Measurements from ENCODE around the gene THRB.

THRB gene

DNA sequence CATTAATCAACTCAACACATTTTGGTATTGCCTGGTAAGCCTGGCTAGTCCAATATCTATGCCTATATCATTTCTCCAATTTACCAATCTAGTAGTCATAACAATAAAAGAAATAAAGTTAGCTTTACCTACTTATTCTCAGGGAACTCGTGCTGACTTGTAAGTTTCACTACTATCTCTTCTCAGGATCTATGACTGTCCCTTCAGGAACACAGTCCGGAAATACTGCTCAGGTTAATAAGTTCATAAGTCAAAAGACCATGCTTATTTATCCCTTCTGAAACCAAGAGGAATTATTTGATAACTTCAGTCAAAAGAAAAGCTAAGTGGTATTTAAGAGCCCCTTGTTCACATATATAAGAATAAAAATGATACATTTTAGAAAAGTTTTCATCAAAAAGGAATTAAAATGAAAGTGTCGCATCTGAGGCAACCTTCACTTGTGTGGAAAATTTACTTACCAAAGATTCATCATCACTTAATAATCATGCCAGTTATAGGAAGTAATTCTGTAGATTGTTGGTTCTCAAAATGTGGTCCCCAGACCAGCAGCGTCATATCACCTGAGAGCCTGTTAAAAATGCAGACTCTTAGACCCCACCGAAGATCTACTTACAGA, 15.5 kb upstream of the THRB start:
- no peak for DNase-seq

GRCh38 chr3:24508423-24508839, 13.8 kb upstream of the THRB start:
- DNase-seq: peak; percentile 79

DNA sequence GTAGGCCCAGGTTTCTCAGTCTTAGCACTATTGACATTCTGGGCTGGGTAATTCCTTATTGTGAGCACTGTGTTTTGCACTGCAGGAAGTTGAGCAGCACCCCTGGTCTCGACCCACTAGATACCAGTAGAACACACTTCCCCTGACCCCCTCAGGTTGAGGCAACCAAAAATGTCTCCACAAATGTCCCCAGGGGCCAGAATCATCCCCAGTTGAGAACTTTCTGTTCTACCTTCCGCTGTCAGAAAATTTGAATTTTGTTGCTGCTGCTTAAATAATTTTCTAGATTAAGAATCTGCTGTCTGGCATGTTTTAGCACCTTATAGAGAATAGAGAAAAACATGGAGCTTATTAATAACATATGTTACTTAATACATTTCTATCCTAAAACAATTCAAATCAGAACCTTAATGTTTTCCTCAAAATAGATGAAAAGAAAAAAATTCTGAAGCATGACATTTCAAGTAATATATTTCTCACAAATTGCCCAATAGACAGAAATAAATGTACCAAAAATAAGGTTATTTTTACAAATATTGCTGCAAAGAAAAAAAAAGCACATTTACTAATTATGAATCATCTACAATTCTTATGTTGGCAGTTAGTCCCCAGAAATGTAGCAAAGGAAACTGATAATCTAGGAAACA, 13.2 kb upstream of the THRB start:
- no peak for DNase-seq

DNA sequence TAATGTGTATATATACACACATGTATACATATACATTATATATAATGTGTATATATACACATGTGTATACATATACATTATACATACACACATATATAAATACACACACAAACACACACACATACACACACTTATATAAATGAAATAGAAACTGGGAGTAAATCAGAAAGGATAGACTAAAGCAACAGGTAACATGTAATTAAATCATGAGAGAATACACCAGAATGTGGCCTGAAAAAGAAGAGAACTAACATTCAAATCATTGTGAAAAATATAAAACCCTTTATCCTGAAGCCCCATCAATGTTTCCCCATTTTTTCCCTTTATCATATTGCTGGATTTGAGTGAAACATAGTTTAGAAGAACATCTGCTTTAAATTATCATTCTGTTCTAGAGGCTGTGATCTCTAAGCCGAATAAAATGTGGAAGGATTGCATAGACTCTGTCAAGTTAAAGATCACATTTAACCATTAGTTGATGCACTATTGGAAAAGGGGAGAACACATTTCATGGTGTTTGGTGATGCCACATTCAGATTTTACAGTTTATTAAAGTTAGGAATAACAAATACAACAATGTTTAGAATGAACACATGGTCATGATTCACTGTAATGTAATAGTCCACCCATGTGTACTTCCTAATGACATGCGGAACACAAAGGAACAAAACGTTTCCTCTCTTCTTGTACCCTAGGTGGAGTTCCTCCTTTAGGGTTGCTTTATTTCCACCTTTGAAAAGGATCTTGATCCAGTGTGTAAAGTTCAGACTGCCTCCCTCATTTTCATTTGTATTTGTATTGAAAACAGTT, 12.5 kb upstream of the THRB start:
- peak; percentile 71 for DNase-seq

GRCh38 chr3:24505691-24506550, 11.3 kb upstream of the THRB start:
- peak; percentile 77 for DNase-seq

DNA sequence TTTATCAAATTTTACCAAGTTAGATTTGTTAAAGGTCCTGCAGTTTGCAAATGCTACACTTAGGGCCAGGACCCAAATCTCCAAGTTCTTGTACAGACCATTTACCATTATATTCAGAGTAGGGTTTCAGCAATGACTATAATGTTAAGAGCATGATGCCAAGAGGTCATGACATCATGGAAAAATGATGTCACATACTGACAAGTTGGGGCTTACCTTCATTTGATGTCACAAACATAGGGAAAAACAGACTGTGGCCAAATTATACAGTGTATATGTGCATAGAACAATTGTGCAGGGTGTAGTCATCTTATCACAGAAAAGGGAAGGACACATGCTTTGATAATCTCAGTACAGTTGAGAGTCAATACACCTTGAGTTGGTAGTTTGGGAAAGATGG, 10.1 kb upstream of the THRB start:
- no peak for DNase-seq

DNA sequence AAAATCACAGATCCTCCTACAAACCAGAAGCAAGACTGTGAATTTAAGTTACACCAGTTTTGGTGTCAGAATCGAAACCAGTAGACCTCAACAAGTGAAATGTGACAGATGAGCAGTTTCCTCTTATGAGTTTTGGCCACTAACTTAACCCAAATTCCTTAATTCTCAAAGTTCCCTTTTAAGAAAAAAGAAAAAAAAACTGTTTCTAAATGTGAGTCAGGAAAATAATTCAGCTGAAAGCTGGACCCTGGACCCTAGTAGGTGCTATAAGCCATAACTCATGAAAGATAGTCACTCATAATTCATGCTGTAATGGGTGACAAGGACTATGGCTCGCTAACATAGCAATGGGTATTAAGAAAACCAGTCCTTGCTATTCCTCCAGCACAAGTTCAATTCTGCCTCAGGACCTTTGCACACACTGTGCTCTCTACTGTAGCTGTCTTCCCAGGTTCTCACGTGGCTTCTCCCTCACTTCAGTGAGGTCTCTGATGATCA, 9.0 kb upstream of the THRB start:
- no peak for DNase-seq

DNA sequence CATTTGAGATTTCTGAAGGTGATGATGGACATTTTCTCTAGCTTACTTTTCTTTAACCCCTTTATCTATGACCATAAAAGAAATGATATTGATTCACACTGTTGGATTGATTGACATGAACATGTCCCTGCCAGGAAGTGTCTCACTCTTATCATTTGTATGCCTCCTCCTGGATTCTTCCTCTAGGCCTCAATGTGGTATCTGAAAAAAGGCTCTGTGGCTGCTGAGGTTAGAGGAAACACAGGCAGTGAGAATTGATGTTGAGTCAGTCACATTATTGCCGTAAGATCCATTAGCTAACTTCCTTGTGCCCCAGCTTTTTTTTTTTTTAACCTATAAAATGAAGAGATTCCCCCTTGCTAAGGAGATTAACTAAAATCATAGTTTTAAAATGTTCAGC, 8.0 kb upstream of the THRB start:
- peak; percentile 80 for DNase-seq

DNA sequence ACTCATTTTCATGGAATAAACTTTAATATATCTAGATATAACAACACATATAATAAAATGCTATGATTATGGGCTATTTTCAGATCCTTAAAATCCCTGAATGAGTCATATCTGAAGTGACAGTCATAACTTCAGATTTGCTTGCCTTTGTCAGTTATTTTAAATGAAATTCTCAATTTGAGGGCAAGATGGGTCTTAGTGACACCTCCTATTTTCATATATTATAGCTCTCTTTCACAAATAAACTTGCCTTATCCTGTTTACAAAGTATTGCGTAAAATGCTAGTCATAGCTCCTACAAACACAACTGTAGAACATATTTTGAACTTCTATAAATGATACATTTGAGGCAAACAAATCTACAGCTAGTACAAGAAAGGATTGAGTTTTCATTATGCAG, 6.2 kb upstream of the THRB start:
- no peak for DNase-seq

- no peak for DNase-seq
Measured at GRCh38 chr3:24499991-24500390, 5.3 kb upstream of the THRB start.

- DNase-seq: no peak
Measured at GRCh38 chr3:24498796-24499195, 4.1 kb upstream of the THRB start.

DNA sequence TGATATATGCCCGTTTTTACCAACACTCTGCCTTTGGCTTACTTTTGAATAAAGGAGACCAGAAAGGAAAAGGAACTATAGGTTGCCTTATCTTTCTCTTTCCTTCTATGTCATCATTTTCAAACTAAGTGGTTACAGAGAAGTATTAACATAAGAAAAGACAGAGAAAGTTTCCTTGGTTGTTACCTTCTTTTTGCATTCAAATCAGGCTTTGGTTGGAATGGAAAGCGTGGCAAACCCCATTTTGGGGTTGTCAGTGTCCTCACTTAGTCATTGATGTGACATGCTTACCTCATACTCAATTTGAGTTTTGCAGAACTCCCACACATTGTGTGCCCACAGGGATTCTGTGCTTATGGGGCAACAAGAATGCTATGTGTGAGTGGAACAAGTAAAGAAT, 3.7 kb upstream of the THRB start:
- DNase-seq: no peak

- DNase-seq: no peak
Measured at GRCh38 chr3:24497942-24498341, 3.3 kb upstream of the THRB start.

DNA sequence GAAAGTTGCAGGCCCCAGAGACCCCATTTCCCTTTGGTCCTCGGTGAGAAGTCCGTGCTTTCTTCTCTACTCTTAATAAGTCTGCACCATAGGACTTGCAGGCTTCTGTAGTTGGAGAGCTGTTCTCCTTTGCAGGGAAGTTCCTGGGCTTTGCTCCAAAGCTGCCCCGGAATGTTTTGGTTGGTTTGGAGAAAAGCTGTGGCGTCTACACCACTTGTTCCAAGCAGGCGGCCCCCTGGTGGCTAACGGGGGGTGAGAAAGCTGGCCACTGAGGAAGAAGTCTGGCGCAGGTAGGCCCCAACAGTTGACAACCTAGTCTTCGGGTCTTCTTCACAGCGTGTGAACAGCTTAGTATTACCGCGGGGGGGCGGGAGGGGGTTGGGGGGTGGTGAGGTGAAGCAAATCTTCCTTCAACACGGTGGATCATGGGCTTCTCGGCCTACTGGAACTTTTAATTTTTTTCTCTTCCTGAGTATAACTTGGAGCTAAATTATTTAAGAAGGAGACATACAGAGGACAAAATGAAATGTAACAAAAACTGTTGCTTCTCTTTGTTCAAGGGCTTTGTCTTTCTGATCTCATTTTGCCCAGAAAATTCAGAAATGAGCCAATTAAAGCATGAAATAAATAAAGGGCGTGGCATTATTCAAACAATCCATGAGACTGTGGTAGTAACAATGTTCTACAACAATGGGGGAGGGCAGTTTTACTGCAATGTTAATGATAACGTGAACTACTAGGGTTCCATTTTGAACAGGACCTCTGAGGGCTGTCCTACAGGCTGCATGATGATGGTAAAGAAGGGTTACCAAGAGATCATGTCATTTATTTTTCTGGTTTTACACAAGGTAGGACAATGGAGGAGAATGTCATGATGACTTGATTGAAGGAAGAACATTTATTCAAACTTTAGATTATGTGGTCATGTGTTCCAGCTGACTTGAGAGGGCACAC, 2.2 kb upstream of the THRB start:
- peak; percentile 89 for DNase-seq

- DNase-seq: no peak
Measured at GRCh38 chr3:24495326-24495994, 810 bp upstream of the THRB start.

- DNase-seq: no peak
Measured at GRCh38 chr3:24493746-24494617, 668 bp downstream of the THRB start.

DNA sequence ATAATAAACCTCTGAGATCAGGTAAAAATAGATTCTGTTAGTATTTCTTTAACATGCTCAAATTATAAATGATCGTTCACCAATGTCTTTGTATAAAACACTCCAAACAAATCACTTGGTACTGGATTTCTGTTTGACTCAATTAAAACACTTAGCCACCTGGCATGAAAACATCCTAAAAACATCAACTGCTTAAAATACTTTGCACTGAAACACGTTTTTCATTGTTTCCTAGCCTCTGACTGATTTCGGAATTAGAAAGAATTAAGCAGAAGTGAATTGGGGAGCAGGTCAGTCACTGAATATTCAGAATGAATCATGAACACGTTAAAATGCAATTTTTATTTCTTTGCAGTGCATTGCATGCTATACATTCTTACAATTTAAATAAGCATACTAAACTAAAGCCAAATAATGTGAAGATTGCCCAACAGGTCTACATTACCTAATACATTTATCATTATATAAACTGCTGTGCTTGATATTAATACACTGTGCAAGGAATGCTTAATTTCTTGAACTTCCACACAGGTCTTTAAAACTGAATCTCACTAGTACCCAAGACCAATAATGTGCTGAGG, 1.6 kb downstream of the THRB start:
- no peak for DNase-seq

DNA sequence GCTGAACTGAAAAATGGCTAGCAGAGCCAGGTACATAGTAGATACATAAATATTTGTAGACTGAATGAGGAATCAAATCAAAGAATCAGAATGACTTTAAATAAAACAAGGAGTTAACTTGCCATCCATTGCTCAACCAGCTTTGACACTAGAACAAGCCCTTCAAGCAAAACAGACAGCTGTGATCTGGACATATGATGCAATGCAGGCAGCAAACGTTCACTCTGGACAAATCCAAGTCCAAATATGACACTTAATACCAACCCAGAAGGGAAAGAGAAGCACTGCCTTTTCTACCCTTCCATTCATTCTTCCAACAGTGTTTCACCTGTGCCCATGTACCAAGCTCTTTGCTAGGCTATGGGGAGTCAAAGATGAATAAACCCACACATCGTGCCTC, 4.5 kb downstream of the THRB start:
- DNase-seq: no peak

DNA sequence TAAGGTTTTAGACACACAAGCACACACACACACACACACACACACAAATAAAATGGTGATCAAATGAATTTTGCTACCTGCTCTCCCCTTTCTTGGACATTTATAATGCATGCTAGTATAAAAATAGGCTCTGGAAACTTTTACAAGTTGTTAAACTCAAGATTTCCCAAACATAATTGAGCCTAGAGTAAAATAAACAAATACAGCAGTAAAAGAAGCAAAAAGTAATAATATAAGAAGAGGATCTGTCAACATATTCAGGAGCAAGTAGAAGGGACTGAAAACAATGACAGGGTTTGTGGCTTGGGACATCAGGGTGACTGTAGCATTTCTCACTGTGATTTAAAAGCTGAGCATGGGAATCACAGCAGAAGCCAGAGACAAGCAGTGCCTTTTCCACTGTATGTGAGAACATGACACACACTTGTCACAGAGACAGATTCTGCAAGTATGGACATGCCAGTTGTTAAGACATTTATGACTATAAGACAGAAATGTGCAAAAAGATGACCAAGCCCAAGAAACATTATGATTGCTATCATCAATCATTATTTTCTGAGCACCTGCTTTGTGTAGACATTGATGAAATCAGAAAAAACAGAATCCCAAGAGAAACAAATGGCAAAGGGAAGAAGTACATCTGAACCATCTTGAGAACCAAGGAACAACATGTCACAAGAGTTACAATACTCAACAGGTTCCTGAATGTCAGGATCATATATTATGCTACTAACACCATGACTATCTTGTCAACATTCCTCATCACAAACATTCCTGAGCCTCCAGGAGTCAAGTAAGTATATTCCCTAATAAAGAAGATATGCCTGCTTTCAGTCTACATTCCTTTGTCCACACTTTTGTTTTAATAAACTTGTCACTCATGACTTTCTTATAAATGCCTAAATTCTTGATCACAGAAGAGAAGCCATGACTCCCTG, 7.1 kb downstream of the THRB start:
- DNase-seq: peak; percentile 51
